ENCODE results near the gene TOM1.

GRCh38 chr22:35314161-35314942 is 14.7 kb downstream of the TOM1 start:
- no peak for TF ChIP-seq CTCF (IDR thresholded peaks at IDR 0.05; ENCODE audit: insufficient read depth, low read length)
- no peak for TF ChIP-seq POLR2AphosphoS5 (IDR thresholded peaks at IDR 0.05; ENCODE audit: low read depth)
- TF ChIP-seq GABPA (IDR thresholded peaks at IDR 0.05; ENCODE audit: low read depth), result no peak
